Activated CD4-positive, alpha-beta T cell treated with anti-CD3 and anti-CD28 coated beads, Interleukin-2, amount 50 U/mL, for 16 hours (primary cell): ENCODE results near the gene ARPP19.
"Not testable (repeated sequence)": the region's sequence is repeated elsewhere in the genome, so short reads cannot be mapped to it uniquely, and the experiment has no call there.

Experiments used
- DNase-seq: peaks from one replicate; pipeline ENCODE4 v3.0.0-alpha.2; 2020

The ARPP19 gene

GRCh38 chr15:52568601-52569585, at the start of gene ARPP19:
Gene ARPP19, minus strand, starts transcription at chr15:52569030. Its CDS starts 138 bp downstream, at chr15:52568892.
- peak; percentile 92 for DNase-seq

GRCh38 chr15:52617026-52617425, 48.2 kb upstream of the ARPP19 start:
- no peak for DNase-seq

- DNase-seq = no peak
These were observed 46.5 kb upstream of the ARPP19 start for GRCh38 chr15:52615302-52615701.

DNA sequence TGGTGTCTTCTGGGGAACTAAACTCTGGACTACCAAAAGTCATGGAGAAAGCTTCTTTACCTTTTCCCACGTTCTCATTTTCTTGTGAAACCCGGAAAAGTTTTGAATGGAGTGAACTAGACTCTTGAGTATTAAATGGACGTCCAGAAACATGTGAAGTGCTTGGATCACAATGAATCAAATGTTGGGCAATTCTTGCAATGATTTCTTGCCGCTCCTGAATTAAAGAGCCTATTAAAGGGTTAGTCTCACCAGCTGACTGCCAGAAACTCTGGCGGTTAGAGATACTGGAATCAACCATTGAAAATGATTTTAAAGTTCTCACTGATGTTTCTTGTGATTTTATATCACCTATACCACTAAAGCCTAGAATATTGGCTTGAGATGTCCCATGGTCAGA, 40.8 kb upstream of the ARPP19 start:
- DNase-seq = no peak

- no peak for DNase-seq
These were observed 15.6 kb upstream of the ARPP19 start for GRCh38 chr15:52584414-52584813.

DNA sequence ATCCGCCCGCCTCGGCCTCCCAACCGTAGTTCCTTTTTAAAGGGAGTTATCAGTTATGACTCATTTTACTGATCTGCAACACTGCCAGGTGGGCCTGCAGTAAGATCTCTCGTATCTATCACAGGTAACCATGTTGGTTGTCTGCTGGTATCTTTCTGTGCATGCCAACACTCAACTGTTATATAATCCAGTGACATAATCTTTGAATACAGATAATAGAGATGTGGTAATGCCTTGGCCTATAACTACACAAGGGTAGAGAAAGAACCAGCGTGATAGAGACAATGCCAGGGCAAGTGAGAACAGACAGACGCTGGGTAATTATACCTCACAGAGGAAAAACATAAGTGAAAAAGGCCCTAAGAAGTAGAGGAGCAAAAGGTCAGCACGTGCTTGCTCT, 11.0 kb upstream of the ARPP19 start:
- no peak for DNase-seq

DNA sequence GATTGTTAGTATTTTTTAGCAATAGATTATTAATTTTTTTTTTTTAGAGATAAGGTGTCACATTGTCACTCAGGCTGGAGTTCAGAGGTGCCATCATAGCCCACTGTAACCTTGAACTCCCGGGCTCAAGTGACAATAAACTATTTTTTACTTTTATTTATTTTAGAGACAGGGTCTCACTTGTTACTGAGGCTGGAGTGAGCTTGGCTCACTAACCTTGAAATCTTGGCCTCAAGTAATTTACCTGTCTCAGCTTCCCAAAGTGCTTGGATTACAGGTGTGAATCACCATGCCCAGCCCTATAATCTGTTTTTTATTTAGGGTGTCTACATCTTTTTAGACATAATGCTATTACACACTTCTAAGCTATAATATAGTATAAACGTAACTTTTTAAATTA, 7.9 kb upstream of the ARPP19 start:
- no peak for DNase-seq

- DNase-seq = not testable (repeated sequence)
These were observed 6.7 kb upstream of the ARPP19 start for GRCh38 chr15:52575573-52575972.

- no peak for DNase-seq
These were observed 6.2 kb upstream of the ARPP19 start for GRCh38 chr15:52575072-52575471.

- DNase-seq = not testable (repeated sequence)
These were observed 5.8 kb upstream of the ARPP19 start for GRCh38 chr15:52574623-52575022.

GRCh38 chr15:52567871-52568600, 794 bp downstream of the ARPP19 start:
- peak; percentile 34 for DNase-seq

DNA sequence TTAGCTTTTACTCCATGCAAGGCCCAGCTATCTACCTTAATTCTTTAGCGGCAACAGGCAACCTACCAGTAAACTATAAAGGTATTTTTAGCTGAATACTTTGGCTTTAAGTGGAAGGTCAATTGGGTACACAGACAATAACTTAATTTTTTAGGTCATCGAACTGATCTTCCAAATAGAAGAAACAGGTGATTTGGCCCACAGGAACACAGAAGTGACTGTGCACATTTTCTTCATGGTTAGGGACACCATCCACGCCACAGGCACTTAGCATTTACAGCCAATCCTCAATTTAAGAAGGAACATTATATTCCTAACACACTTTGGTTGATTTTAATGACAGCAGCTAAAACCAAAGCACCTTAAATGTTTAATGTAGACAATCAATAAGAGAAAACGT, 1.9 kb downstream of the ARPP19 start:
- DNase-seq = no peak

DNA sequence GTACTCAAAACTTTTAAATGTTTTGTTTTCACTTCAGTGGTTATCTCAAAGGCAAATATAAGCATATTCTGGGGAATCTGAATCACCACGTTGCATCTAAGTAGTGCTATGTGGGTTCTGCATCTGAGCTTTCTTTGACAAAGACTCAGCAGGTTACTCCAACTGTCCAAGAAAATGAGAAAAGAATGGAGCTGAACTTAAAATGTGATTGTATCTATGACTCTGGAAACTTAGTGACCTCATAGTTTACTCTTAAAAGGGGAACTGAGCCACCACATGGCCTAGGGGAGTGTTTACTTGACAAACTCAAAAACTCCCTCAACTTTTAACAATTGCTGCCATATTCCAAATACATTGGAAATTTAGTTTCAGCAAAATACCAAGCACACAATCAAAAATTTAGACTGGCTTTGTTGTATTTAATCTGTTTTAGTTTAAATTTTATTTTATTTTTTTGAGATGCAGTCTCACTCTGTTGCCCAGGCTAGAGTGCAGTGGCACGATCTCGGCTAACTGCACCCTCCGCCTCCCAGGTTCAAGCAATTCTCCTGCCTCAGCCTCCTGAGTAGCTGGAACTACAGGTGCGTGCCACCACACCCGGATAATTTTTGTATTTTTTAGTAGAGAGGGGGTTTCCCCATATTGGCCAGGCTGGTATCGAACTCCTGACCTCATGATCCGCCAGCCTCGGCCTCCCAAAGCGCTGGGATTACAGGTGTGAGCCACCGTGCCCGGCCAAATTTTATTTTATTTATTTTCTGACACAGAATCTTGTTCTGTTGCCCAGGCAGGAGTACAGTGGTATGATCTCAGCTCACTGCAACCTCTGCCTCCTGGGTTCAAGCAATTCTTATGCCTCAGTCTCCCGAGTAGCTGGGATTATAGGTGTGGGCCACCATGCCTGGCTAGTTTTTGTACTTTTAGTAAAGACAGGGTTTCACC, 3.1 kb downstream of the ARPP19 start:
- peak; percentile 8 for DNase-seq

- no peak for DNase-seq
These were observed 5.2 kb downstream of the ARPP19 start for GRCh38 chr15:52563501-52564060.

DNA sequence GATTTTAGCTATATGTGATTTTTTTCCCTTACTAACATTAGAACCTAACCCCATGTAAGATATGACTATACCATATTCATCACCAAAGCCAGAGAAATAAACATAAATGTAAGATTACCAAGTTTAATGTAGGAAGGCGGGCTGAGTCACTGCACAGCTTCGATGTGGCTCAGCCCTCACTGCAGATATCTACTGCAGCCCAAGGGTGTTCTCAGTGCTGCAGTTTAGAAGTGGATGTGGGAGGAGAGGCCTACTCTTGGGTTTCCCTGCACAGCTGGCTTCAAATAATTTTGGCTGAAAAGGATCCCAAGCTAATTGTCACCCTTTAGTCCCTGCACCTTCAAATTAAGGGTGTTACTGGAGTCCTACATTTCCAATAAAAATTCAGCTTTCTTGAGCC, 9.3 kb downstream of the ARPP19 start:
- DNase-seq = peak; percentile 80

GRCh38 chr15:52559022-52559421, 9.8 kb downstream of the ARPP19 start:
- peak; percentile 54 for DNase-seq

GRCh38 chr15:52558196-52558595, 10.6 kb downstream of the ARPP19 start:
- peak; percentile 90 for DNase-seq

- no peak for DNase-seq
These were observed 11.6 kb downstream of the ARPP19 start for GRCh38 chr15:52557274-52557641.

- DNase-seq = no peak
These were observed 12.1 kb downstream of the ARPP19 start for GRCh38 chr15:52556524-52557273.

GRCh38 chr15:52552303-52552702, 16.5 kb downstream of the ARPP19 start:
- DNase-seq = no peak

- no peak for DNase-seq
These were observed 17.1 kb downstream of the ARPP19 start for GRCh38 chr15:52551762-52552161.

DNA sequence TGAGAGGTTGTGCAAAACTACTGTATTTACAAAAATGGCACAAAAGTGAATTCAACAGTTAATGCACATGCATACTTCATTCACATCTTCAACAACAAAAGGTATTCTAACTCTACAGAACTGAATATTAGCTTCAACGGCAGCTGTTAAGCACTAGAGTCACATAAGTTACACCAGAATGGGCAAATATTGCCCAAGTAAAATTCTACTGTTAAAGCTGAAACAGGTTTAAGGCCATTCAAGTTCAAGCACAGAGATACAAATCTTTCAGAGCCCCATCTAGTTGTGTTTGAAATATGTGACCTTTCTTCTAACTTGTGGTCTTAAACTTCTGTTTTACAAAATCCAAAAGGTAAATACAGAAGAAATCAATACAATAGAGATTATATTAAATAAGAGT, 17.6 kb downstream of the ARPP19 start:
- DNase-seq = not testable (repeated sequence)
